Neuronal stem cell (in vitro differentiated cells): Measurements from ENCODE around the gene C12orf54.
"Not testable (repeated sequence)": the region's sequence is repeated elsewhere in the genome, so short reads cannot be mapped to it uniquely, and the experiment has no call there.

Experiments
- DNase-seq: peaks from one replicate; pipeline ENCODE4 v3.0.0-alpha.2; 2013; ENCODE audit warnings: low spot score
- H2AFZ ChIP-seq: one replicate; pipeline ENCODE4 v1.6.1; 2013; ENCODE audit warnings: mild to moderate bottlenecking, low read length, inconsistent platforms
- H2AK5ac ChIP-seq: 2 replicates; pipeline ENCODE4 v1.6.1; 2013; ENCODE audit warnings: low read depth, mild to moderate bottlenecking, inconsistent platforms, low read length, moderate library complexity, mixed read lengths
- H2BK120ac ChIP-seq: 2 replicates; pipeline ENCODE4 v1.6.1; 2013; ENCODE audit warnings: low read depth, mild to moderate bottlenecking, inconsistent platforms, low read length, moderate library complexity, mixed read lengths
- H2BK12ac ChIP-seq: one replicate; pipeline ENCODE4 v1.6.1; 2013; ENCODE audit warnings: low read length, inconsistent platforms
- H2BK15ac ChIP-seq: 2 replicates; pipeline ENCODE4 v1.6.1; 2013; ENCODE audit warnings: mild to moderate bottlenecking, low read length, inconsistent platforms, mixed read lengths
- H2BK5ac ChIP-seq: one replicate; pipeline ENCODE4 v1.6.1; 2013; ENCODE audit warnings: inconsistent platforms, mild to moderate bottlenecking, low read length, moderate library complexity
- H3K14ac ChIP-seq: one replicate; pipeline ENCODE4 v1.6.1; 2013; ENCODE audit warnings: low read length, inconsistent platforms
- H3K18ac ChIP-seq: 2 replicates; pipeline ENCODE4 v1.6.1; 2013; ENCODE audit warnings: low read length, inconsistent platforms
- H3K23ac ChIP-seq: 2 replicates; pipeline ENCODE4 v1.6.1; 2013; ENCODE audit warnings: low read depth, mild to moderate bottlenecking, mixed read lengths, low read length, inconsistent platforms; ENCODE audit not compliant: poor library complexity
- H3K27ac ChIP-seq: replicated peaks from 3 replicates; pipeline ENCODE4 v1.5.1; 2013; ENCODE audit warnings: low read length, inconsistent platforms
- H3K27me3 ChIP-seq, 3 experiments: 2 replicates each; pipeline ENCODE4 v1.6.1; 2013; ENCODE audit warnings: low read length in 3 of 3, mild to moderate bottlenecking in 2 of 3, inconsistent platforms in 1 of 3, low read depth in 1 of 3, mixed read lengths in 1 of 3, moderate library complexity in 1 of 3; ENCODE audit not compliant: control insufficient read depth in 3 of 3, insufficient read depth in 3 of 3
- H3K36me3 ChIP-seq, 2 donors: replicated peaks in 1 of 2; 2 replicates each; pipeline ENCODE4 v1.6.1; 2013; ENCODE audit warnings: low read length in 2 of 2; ENCODE audit not compliant: control insufficient read depth in 2 of 2, insufficient read depth in 2 of 2
- H3K4ac ChIP-seq: 2 replicates; pipeline ENCODE4 v1.6.1; 2013; ENCODE audit warnings: inconsistent platforms, mild to moderate bottlenecking, low read length, moderate library complexity
- H3K4me1 ChIP-seq, 2 donors: 1 replicate in 1 of 2; 2 replicates in 1 of 2; pipeline ENCODE4 v1.6.1; 2013; ENCODE audit warnings: low read length in 2 of 2, low read depth in 1 of 2; ENCODE audit not compliant: control insufficient read depth in 2 of 2, insufficient read depth in 1 of 2
- H3K4me2 ChIP-seq: one replicate; pipeline ENCODE4 v1.6.1; 2013; ENCODE audit warnings: mild to moderate bottlenecking, low read length, inconsistent platforms; ENCODE audit not compliant: insufficient read depth, poor library complexity, severe bottlenecking
- H3K4me3 ChIP-seq, 2 donors: 2 replicates each; pipeline ENCODE4 v1.5.1; 2013; ENCODE audit warnings: low read length in 2 of 2, mild to moderate bottlenecking in 2 of 2, inconsistent platforms in 1 of 2, moderate library complexity in 1 of 2
- H3K79me1 ChIP-seq: one replicate; pipeline ENCODE4 v1.6.1; 2013; ENCODE audit warnings: low read depth, mild to moderate bottlenecking, inconsistent platforms, low read length, moderate library complexity
- H3K9ac ChIP-seq: one replicate; pipeline ENCODE4 v1.6.1; 2013; ENCODE audit warnings: mild to moderate bottlenecking, low read depth, low read length, inconsistent platforms; ENCODE audit not compliant: poor library complexity
- H3K9me3 ChIP-seq, 2 donors: replicated peaks in 1 of 2; 2 replicates each; pipeline versions ENCODE3 to v1.6.1; 2013; ENCODE audit warnings: low read length in 2 of 2, mild to moderate bottlenecking in 2 of 2, inconsistent platforms in 1 of 2, low read depth in 1 of 2, mixed read lengths in 1 of 2, moderate library complexity in 1 of 2; ENCODE audit not compliant: control insufficient read depth in 2 of 2, insufficient read depth in 1 of 2
- H4K8ac ChIP-seq: one replicate; pipeline ENCODE4 v1.6.1; 2013; ENCODE audit warnings: low read depth, mild to moderate bottlenecking, inconsistent platforms, low read length, moderate library complexity
- H4K91ac ChIP-seq: one replicate; pipeline ENCODE4 v1.6.1; 2013; ENCODE audit warnings: low read length, low read depth, mild to moderate bottlenecking, inconsistent platforms; ENCODE audit not compliant: poor library complexity
- WGBS, 2 donors: extraction: QIAGEN DNeasy Blood & Tissue Kit; methylation state at CpG; one replicate each; pipeline ENCODE4 v1.1.7; 2013; ENCODE audit warnings: missing lambda C conversion rate in 2 of 2, mixed read lengths in 1 of 2; ENCODE audit not compliant: insufficient read length in 2 of 2, insufficient replicate concordance in 1 of 2; ENCODE audit errors: extremely low coverage in 2 of 2; 5-methylcytosine and 5-hydroxymethylcytosine counted together

Gene C12orf54

DNA sequence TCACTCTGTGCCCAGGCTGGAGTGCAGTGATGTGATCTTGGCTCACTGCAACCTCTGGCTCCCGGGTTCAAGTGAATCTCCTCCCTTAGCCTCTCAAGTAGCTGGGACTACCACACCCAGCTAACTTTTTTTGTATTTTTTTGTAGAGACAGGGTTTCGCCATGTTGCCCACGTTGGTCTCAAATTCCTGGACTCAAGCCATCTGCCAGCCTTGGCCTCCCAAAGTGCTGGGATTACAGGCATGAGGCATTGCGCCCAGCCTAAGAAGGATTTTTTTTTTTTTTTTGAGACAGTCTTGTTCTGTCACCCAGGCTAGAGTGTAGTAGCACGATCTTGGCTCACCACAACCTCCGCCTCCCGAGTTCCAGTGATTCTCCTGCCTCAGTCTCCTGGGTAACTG lies 7.2 kb downstream of the C12orf54 start:
- H2BK12ac ChIP-seq, H4K91ac ChIP-seq, H4K8ac ChIP-seq, H3K4me1 ChIP-seq, H3K9ac ChIP-seq, H3K27ac ChIP-seq, H3K4ac ChIP-seq, H2AK5ac ChIP-seq, H3K18ac ChIP-seq, H3K79me1 ChIP-seq, H3K4me2 ChIP-seq, H2BK5ac ChIP-seq, H3K36me3 ChIP-seq, DNase-seq, H3K4me3 ChIP-seq, H3K9me3 ChIP-seq, H3K14ac ChIP-seq, H2AFZ ChIP-seq, H3K23ac ChIP-seq, H2BK120ac ChIP-seq, H2BK15ac ChIP-seq: not testable (repeated sequence)
- no CpG with 5 or more reads among the region's 7 CpGs for WGBS, 2 donors
- peaks cover 0 to 38% (median 0%) of the 10 kb centered on the region in 3 experiments for H3K27me3 ChIP-seq

DNA sequence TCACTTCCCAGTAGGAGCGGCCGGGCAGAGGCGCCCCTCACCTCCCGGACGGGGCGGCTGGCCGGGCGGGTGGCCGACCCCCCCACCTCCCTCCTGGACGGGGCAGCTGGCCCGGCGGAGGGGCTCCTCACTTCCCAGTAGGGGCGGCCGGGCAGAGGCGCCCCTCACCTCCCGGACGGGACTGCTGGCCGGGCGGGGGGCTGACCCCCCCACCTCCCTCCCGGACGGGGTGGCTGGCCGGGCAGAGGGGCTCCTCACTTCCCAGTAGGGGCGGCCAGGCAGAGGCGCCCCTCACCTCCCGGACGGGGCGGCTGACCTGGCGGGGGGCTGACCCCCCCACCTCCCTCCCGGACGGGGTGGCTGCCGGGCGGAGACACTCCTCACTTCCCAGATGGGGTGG lies 18.0 kb downstream of the C12orf54 start:
- not testable (repeated sequence) for H4K8ac ChIP-seq, H3K9me3 ChIP-seq, H4K91ac ChIP-seq, H3K36me3 ChIP-seq, DNase-seq, H3K27ac ChIP-seq, H2BK15ac ChIP-seq, H2BK5ac ChIP-seq, H2BK120ac ChIP-seq, H3K4me3 ChIP-seq, H3K18ac ChIP-seq, H2BK12ac ChIP-seq, H3K4ac ChIP-seq, H3K79me1 ChIP-seq, H3K14ac ChIP-seq, H2AFZ ChIP-seq, H3K23ac ChIP-seq, H3K4me1 ChIP-seq, H3K4me2 ChIP-seq, H3K9ac ChIP-seq, H2AK5ac ChIP-seq
- peaks cover 0 to 13% (median 0%) of the 10 kb centered on the region in 3 experiments for H3K27me3 ChIP-seq
- WGBS, 2 donors: no CpG with 5 or more reads among the region's 32 CpGs

- H2BK5ac ChIP-seq, H4K91ac ChIP-seq, H2BK15ac ChIP-seq, H2AK5ac ChIP-seq, H3K4ac ChIP-seq, H3K27ac ChIP-seq, H3K18ac ChIP-seq, H3K4me3 ChIP-seq, H3K9me3 ChIP-seq, H3K36me3 ChIP-seq, DNase-seq, H3K4me2 ChIP-seq, H3K79me1 ChIP-seq, H2BK12ac ChIP-seq, H3K23ac ChIP-seq, H3K4me1 ChIP-seq, H4K8ac ChIP-seq, H3K14ac ChIP-seq, H2AFZ ChIP-seq, H3K9ac ChIP-seq, H2BK120ac ChIP-seq: not testable (repeated sequence)
- peaks cover 0 to 11% (median 2%) of the 10 kb centered on the region in 3 experiments for H3K27me3 ChIP-seq
- WGBS, 2 donors: no CpG with 5 or more reads among the region's 2 CpGs
Observed at GRCh38 chr12:48506836-48507235, 24.5 kb downstream of the C12orf54 start.

GRCh38 chr12:48508987-48509386 lies 26.7 kb downstream of the C12orf54 start:
- DNase-seq: no peak
- H3K4me2 ChIP-seq: no peak overlapping the region
- WGBS, 2 donors: no CpG with 5 or more reads among the region's 2 CpGs
- no peak overlapping the region for H2BK5ac ChIP-seq
- no peak overlapping the region for H3K14ac ChIP-seq
- H3K27ac ChIP-seq: no peak overlapping the region
- no peak overlapping the region for H3K9ac ChIP-seq
- no peak overlapping the region for H3K4ac ChIP-seq
- no peak overlapping the region for H2AFZ ChIP-seq
- no peak overlapping the region for H2AK5ac ChIP-seq
- H4K91ac ChIP-seq: no peak overlapping the region
- H3K18ac ChIP-seq: no peak overlapping the region
- no peak overlapping the region for H2BK15ac ChIP-seq
- H3K79me1 ChIP-seq: no peaks in the 10 kb centered on the region
- no peak overlapping the region for H2BK120ac ChIP-seq
- peaks cover 2 to 4% of the 10 kb centered on the region in 2 donors for H3K9me3 ChIP-seq
- H3K23ac ChIP-seq: no peak overlapping the region
- no peaks in the 10 kb centered on the region for H3K36me3 ChIP-seq
- H3K27me3 ChIP-seq: peaks cover 0 to 11% (median 2%) of the 10 kb centered on the region in 3 experiments
- H3K4me1 ChIP-seq: no peaks in the 10 kb centered on the region
- H2BK12ac ChIP-seq: no peak overlapping the region
- H3K4me3 ChIP-seq: no peak overlapping the region
- no peak overlapping the region for H4K8ac ChIP-seq
